NB4 (cell line): ENCODE data around the gene TEKTIP1.

Experiments used
- DNase-seq: peaks from one replicate; pipeline ENCODE4 v3.0.0; 2010; ENCODE audit warnings: low read depth
- H3K4me3 ChIP-seq: one replicate; pipeline ENCODE4 v1.5.1; 2011; ENCODE audit warnings: mild to moderate bottlenecking, low read depth, low read length, moderate library complexity
- MYC ChIP-seq: IDR thresholded peaks from 2 replicates; pipeline ENCODE4 v1.6.1; 2011; ENCODE audit warnings: low read depth, low read length
- POLR2A ChIP-seq: IDR thresholded peaks from 2 replicates; pipeline ENCODE4 v1.6.1; 2011; ENCODE audit warnings: mild to moderate bottlenecking; ENCODE audit not compliant: insufficient read length; ENCODE audit errors: extremely low read depth
- TF ChIP-seq, protein P1 (sequence below): IDR thresholded peaks from one replicate; pipeline ENCODE4 v1.5.1; 2012; ENCODE audit warnings: low read depth, low read length
- TF ChIP-seq, protein P2 (sequence below): IDR thresholded peaks from 2 replicates; pipeline ENCODE4 v1.6.1; 2011; ENCODE audit warnings: low read depth, low read length

Gene TEKTIP1

DNA sequence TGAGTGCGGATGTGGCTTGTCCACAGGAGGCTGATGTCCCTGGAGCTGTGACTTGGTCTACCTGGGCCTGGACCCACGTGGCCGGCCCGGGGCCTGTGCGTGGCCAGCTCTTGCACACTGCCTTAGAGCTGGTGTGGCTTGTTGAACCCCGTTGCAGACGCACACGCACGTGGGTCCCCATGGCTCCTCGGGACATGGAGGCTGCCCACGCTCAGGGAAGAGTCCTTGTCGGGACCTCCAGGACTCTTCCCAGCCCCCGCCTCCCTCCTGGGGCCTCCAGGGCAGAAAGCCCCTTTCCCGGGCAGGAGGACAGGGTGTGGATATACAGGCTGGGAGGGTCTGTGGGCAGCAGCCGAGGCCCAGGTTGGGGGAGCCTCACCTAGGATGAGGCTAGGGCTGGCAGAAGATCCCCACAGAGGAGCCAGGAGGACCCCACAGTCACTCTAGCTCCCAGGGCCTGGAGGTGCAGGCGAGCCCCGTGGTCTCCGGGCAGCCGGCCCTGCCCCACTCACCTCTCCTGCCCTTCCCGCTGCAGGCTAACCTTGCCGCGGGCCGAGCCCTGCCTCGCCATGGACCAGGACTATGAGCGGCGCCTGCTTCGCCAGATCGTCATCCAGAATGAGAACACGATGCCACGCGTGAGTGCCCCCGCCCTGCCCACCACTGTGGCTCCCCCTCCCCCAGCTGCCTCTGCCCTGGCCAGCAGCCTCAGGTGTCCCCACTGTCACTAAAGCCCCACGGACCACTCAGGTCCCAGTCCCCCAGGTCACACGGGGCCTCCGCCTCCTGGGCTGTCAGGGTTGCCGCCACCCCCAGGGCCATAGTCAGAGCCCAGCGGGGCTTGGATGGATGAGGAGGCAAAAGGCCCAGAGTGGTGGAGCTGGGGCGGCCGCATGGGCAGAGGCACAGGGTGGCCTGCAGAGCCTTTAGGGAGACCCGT lies 16.3 kb upstream of the TEKTIP1 start:
- no peak for TF ChIP-seq MYC
- TF ChIP-seq POLR2A: no peak
- TF ChIP-seq, protein P1, sequence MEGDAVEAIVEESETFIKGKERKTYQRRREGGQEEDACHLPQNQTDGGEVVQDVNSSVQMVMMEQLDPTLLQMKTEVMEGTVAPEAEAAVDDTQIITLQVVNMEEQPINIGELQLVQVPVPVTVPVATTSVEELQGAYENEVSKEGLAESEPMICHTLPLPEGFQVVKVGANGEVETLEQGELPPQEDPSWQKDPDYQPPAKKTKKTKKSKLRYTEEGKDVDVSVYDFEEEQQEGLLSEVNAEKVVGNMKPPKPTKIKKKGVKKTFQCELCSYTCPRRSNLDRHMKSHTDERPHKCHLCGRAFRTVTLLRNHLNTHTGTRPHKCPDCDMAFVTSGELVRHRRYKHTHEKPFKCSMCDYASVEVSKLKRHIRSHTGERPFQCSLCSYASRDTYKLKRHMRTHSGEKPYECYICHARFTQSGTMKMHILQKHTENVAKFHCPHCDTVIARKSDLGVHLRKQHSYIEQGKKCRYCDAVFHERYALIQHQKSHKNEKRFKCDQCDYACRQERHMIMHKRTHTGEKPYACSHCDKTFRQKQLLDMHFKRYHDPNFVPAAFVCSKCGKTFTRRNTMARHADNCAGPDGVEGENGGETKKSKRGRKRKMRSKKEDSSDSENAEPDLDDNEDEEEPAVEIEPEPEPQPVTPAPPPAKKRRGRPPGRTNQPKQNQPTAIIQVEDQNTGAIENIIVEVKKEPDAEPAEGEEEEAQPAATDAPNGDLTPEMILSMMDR: no peak
- TF ChIP-seq, protein P2, sequence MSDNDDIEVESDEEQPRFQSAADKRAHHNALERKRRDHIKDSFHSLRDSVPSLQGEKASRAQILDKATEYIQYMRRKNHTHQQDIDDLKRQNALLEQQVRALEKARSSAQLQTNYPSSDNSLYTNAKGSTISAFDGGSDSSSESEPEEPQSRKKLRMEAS: no peak
- H3K4me3 ChIP-seq: no peak overlapping the region
- no peak for DNase-seq

DNA sequence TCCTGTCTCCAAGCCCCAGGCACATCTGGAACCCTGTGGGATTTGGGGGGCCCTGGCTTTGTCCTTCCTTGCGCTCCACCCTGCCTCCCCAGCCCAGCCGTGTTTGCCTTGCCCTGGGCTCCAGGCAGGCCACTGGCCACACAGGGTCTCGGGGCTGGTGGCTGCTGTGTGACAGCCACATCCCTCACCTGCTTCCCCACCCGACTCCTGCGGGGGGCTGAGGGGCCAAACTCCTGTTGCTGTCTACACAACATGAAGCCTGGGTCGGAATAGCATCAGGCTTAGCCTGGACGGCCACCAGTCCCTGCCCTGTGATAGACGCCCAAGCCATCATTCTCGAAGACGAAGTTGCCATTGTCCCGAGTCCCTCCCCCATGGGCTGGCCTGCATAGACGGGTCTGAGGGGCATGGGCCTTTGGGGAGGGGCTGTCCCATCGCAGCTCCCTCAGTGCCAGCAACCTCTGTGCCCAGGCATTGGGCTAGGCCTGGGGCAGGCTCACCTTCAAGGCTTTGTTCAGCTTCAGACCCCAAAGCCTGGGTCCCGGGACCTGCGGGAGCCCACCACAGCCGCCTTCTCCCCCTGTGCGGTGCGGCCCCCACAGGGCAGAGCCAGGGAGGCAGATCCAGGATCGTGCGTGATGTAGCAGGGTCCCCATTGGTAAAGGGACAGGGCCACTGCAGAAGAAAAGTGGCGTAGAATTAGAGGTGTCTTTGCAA lies 15.5 kb upstream of the TEKTIP1 start:
- TF ChIP-seq, protein P2: no peak
- TF ChIP-seq, protein P1: no peak
- TF ChIP-seq POLR2A (no peak), MYC (no peak)
- no peak for DNase-seq
- no peak overlapping the region for H3K4me3 ChIP-seq

DNA sequence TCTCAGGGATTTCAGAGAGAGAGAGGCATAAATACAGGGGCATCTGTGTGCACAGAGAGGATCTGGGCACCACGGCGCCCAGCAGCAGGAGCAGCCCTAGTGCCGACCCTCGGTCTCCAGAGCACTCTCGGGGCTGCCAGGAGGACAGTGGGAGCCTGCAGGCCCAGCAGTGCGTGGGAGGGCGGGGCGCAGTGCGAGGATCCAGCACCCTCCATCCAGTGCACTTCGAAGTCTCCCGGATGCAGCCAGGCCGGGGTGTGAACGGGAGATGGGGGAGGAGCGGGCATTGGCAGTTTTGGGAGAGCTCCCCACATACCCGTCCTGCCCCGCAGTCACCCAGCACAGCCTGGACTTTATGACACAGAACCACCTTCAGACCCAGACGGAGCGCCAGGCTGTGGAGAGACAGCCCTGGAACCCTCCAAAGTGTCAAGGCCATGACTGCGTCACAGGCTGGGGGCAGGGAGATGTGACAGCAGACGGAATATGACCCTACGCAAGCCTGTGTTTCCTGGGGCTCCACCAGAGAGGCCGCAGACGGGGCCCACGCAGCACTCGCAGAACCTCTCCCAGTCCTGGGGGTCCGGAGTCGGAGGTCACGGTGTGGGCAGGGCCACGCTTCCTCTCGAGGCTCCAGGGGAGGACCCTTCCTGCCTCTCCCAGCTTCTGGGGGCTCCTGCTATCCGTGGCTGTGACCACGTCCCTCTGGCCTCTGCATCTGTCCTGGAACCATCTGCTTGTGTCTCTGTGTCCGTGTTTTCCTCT lies 14.7 kb upstream of the TEKTIP1 start:
- no peak overlapping the region for H3K4me3 ChIP-seq
- no peak for DNase-seq
- TF ChIP-seq, protein P1: no peak
- TF ChIP-seq MYC (no peak), POLR2A (no peak)
- TF ChIP-seq, protein P2: no peak

DNA sequence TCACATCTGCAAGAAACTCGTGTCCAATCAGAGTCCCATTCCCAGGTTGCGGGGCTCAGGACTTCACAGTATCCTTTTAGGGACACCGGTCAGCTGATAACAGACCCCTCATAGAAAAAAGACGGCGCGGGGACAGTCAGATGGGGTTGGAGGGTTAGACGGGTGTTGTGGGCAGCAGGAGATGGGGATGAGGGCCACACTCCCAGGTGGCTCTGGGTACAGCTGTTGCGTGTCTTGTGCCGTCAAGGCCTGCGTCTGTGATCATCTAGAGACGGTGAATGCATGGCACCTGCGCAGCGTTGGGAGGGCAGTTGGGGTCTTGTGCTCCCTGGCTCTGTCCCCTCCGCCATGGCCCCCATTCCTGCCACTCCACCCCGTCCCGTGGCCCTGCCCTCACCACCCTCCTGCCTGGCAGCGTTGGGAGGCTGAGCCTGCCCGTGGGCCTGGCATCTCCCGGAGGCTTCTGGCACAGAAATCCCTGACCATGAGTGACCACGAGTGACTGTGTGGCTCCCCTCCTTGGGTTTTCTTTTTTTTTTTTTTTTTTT lies 14.0 kb upstream of the TEKTIP1 start:
- no peak overlapping the region for H3K4me3 ChIP-seq
- TF ChIP-seq POLR2A: no peak
- TF ChIP-seq, protein P2: no peak
- TF ChIP-seq, protein P1: no peak
- no peak for TF ChIP-seq MYC

DNA sequence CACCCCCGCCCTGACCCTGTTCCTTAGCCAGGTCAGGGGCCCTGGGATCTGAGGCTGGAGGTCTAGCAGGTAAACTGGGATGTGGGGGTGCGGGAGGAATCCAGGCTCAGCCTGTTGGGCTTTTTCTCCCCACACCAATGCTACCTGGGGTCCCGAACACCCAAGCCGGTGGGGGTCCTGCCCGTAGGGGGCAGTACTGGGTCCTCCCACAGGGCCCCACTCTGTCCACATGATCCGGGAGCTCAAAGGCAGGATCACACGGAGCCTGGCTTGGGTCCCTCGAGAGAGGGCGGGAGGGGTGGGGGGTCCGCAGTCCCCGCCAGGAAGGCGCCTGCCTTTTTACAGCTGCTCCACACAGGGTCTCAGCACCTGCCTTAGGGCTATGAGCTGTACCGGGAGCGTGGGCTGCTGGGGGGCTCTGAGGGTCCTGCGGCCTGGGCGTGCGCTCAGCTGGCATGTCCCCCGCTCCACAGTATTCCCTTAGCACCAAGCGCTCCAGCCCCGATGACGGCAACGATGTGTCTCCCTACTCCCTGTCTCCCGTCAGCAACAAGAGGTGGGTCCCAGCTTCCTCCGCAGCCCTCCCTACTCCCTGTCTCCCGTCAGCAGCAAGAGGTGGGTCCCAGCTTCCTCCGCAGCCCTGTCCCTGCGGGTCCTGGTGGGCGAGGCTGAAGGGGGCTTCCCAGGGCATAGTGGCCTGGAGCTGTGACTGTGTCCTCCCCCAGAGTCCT lies 12.3 kb upstream of the TEKTIP1 start:
- no peak for DNase-seq
- TF ChIP-seq, protein P2: no peak
- TF ChIP-seq, protein P1: peak; percentile 8
- TF ChIP-seq MYC (no peak), POLR2A (no peak)

More for the DNA sequence above, 14.0 kb upstream of the TEKTIP1 start:
- DNase-seq: no peak

More for the DNA sequence above, 12.3 kb upstream of the TEKTIP1 start:
- no peak overlapping the region for H3K4me3 ChIP-seq
